Gastroesophageal sphincter (tissue), 3 donors: ENCODE data around the gene ECEL1.

Source experiments
- CTCF ChIP-seq, 4 experiments: fragments of 200-600 bp in 2 of 4; fragments of 450-650 bp in 2 of 4; sonication (generic) in 1 of 4; IDR thresholded peaks; one replicate each; pipeline ENCODE4 v1.5.1; 2017 to 2019; ENCODE audit warnings: antibody characterized with exemption in 4 of 4, mild to moderate bottlenecking in 2 of 4, moderate library complexity in 2 of 4
- EP300 ChIP-seq: sonication (generic); formaldehyde crosslinking; IDR thresholded peaks from one replicate; pipeline ENCODE4 v1.6.1; 2017; ENCODE audit warnings: antibody characterized with exemption, mild to moderate bottlenecking
- POLR2A ChIP-seq, 2 donors: fragments of 450-650 bp; IDR thresholded peaks; one replicate each; pipeline ENCODE4 v1.6.1; 2017; ENCODE audit warnings: antibody characterized with exemption in 2 of 2, mild to moderate bottlenecking in 2 of 2, moderate library complexity in 1 of 2
- POLR2AphosphoS5 ChIP-seq: sonication (generic); formaldehyde crosslinking; IDR thresholded peaks from one replicate; pipeline ENCODE4 v1.6.1; 2017; ENCODE audit warnings: antibody characterized with exemption

GRCh38 chr2:232432598-232433184 is 54.9 kb downstream of the ECEL1 start:
- TF ChIP-seq POLR2A (IDR thresholded peaks at IDR 0.05) (no peak), EP300 (no peak), CTCF (IDR thresholded peaks at IDR 0.05) (no peak), POLR2AphosphoS5 (no peak)
